ENCODE measurements around the gene FBLN1.
"Not testable (repeated sequence)": the region's sequence is repeated elsewhere in the genome, so short reads cannot be mapped to it uniquely, and the experiment has no call there.

- TF ChIP-seq POLR2A, TAF1, SPI1 (IDR thresholded peaks at IDR 0.05; ENCODE audit: low read depth, low read length): not testable (repeated sequence)
Observed at GRCh38 chr22:45560761-45561160, 58.1 kb downstream of the FBLN1 start.

All from GM12891 (cell line).